Measurements from ENCODE around the gene PARP9. TPM values are rescaled to one million over a fixed set of nuclear protein-coding genes. Genes with fewer than 3 reads are reported as not detected.

The PARP9 gene
- total RNA-seq, 1 donor, result 33.3 TPM

- Histone ChIP-seq H3K27ac (ENCODE audit: low read depth, low read length) (no peak overlapping the region), H3K4me3 (ENCODE audit: insufficient read depth, low read length) (no peak overlapping the region), H3K9me3 (ENCODE audit: low read depth, low read length) (no peaks in the 10 kb centered on the region), H3K36me3 (ENCODE audit: insufficient read depth, low read length) (no peaks in the 10 kb centered on the region), H3K79me2 (ENCODE audit: insufficient read depth, low read length) (no peaks in the 10 kb centered on the region), H3K4me2 (ENCODE audit: insufficient read depth, low read length) (no peak overlapping the region), H4K20me1 (ENCODE audit: insufficient read depth, low read length) (no peaks in the 10 kb centered on the region), H3K27me3 (ENCODE audit: insufficient read depth, low read length) (no peaks in the 10 kb centered on the region), H2AFZ (ENCODE audit: low read length) (no peak overlapping the region), H3K4me1 (ENCODE audit: insufficient read depth, low read length) (peaks cover 5% of the 10 kb centered on the region)
- TF ChIP-seq CTCF (IDR thresholded peaks at IDR 0.05; ENCODE audit: extremely low read depth, low read depth, low read length), result no peak
- no peak for DNase-seq (ENCODE audit: insufficient read length, low spot score, missing footprints)
These were observed 42.2 kb upstream of the PARP9 start for GRCh38 chr3:122606330-122606729.

- peak; percentile 43 for DNase-seq (ENCODE audit: insufficient read length, low spot score, missing footprints)
- no peak overlapping the region for H3K27ac ChIP-seq (ENCODE audit: low read depth, low read length)
- no peaks in the 10 kb centered on the region for H3K36me3 ChIP-seq (ENCODE audit: insufficient read depth, low read length)
- no peaks in the 10 kb centered on the region for H3K79me2 ChIP-seq (ENCODE audit: insufficient read depth, low read length)
- no peak overlapping the region for H2AFZ ChIP-seq (ENCODE audit: low read length)
- H3K4me3 ChIP-seq (ENCODE audit: insufficient read depth, low read length), result no peak overlapping the region
- H3K4me2 ChIP-seq (ENCODE audit: insufficient read depth, low read length), result no peak overlapping the region
- no peaks in the 10 kb centered on the region for H4K20me1 ChIP-seq (ENCODE audit: insufficient read depth, low read length)
- no peak for TF ChIP-seq CTCF (IDR thresholded peaks at IDR 0.05; ENCODE audit: extremely low read depth, low read depth, low read length)
- no peaks in the 10 kb centered on the region for H3K9me3 ChIP-seq (ENCODE audit: low read depth, low read length)
- no peaks in the 10 kb centered on the region for H3K4me1 ChIP-seq (ENCODE audit: insufficient read depth, low read length)
- no peaks in the 10 kb centered on the region for H3K27me3 ChIP-seq (ENCODE audit: insufficient read depth, low read length)
These were observed 39.0 kb upstream of the PARP9 start for GRCh38 chr3:122603056-122603455.

GRCh38 chr3:122602011-122602710 is 38.1 kb upstream of the PARP9 start:
- no peak overlapping the region for H2AFZ ChIP-seq (ENCODE audit: low read length)

More at GRCh38 chr3:122602011-122602710, 38.1 kb upstream of the PARP9 start:
- Histone ChIP-seq H3K4me1 (ENCODE audit: insufficient read depth, low read length) (no peaks in the 10 kb centered on the region), H3K27ac (ENCODE audit: low read depth, low read length) (no peak overlapping the region), H3K9me3 (ENCODE audit: low read depth, low read length) (no peaks in the 10 kb centered on the region), H3K79me2 (ENCODE audit: insufficient read depth, low read length) (no peaks in the 10 kb centered on the region), H3K4me3 (ENCODE audit: insufficient read depth, low read length) (no peak overlapping the region), H3K36me3 (ENCODE audit: insufficient read depth, low read length) (no peaks in the 10 kb centered on the region), H3K4me2 (ENCODE audit: insufficient read depth, low read length) (no peak overlapping the region), H4K20me1 (ENCODE audit: insufficient read depth, low read length) (no peaks in the 10 kb centered on the region), H3K27me3 (ENCODE audit: insufficient read depth, low read length) (no peaks in the 10 kb centered on the region)
- no peak for DNase-seq (ENCODE audit: insufficient read length, low spot score, missing footprints)
- no peak for TF ChIP-seq CTCF (IDR thresholded peaks at IDR 0.05; ENCODE audit: extremely low read depth, low read depth, low read length)
